Trophoblast cell (in vitro differentiated cells and primary cell): ENCODE data around the gene FOXB1.

Experiments
- DNase-seq, 2 donors: peaks; one replicate each; pipeline ENCODE4 v3.0.0-alpha.2; 2016
- H2AFZ ChIP-seq: 2 replicates; pipeline ENCODE4 v1.6.1; 2013; ENCODE audit warnings: low read length, moderate library complexity, mild to moderate bottlenecking; ENCODE audit not compliant: insufficient read depth, poor library complexity
- H2AK5ac ChIP-seq: 2 replicates; pipeline ENCODE4 v1.6.1; 2013; ENCODE audit warnings: mild to moderate bottlenecking, low read length
- H2BK120ac ChIP-seq: 2 replicates; pipeline ENCODE4 v1.6.1; 2013; ENCODE audit warnings: low read length, mild to moderate bottlenecking, moderate library complexity; ENCODE audit not compliant: insufficient read depth, poor library complexity
- H2BK12ac ChIP-seq: 2 replicates; pipeline ENCODE4 v1.6.1; 2013; ENCODE audit warnings: mild to moderate bottlenecking, low read length, moderate library complexity
- H2BK5ac ChIP-seq: 2 replicates; pipeline ENCODE4 v1.6.1; 2013; ENCODE audit warnings: low read length, low read depth, moderate library complexity, mild to moderate bottlenecking; ENCODE audit not compliant: poor library complexity
- H3K14ac ChIP-seq: 2 replicates; pipeline ENCODE4 v1.6.1; 2013; ENCODE audit warnings: mild to moderate bottlenecking, low read length
- H3K18ac ChIP-seq: 2 replicates; pipeline ENCODE4 v1.6.1; 2013; ENCODE audit warnings: mild to moderate bottlenecking, low read length
- H3K23ac ChIP-seq: 2 replicates; pipeline ENCODE4 v1.6.1; 2013; ENCODE audit warnings: low read length
- H3K27ac ChIP-seq: 2 replicates; pipeline ENCODE4 v1.5.1; 2013; ENCODE audit warnings: low read depth, mild to moderate bottlenecking, inconsistent platforms, low read length, moderate library complexity
- H3K27me3 ChIP-seq: 2 replicates; pipeline ENCODE4 v1.6.1; 2013; ENCODE audit warnings: inconsistent platforms, mild to moderate bottlenecking, low read length, moderate library complexity; ENCODE audit not compliant: insufficient read depth
- H3K36me3 ChIP-seq, 2 experiments: 1 replicate in 1 of 2; 2 replicates in 1 of 2; pipeline ENCODE4 v1.6.1; 2013; ENCODE audit warnings: low read length in 2 of 2, mild to moderate bottlenecking in 2 of 2, moderate library complexity in 1 of 2; ENCODE audit not compliant: insufficient read depth in 2 of 2, control insufficient read depth in 1 of 2
- H3K4ac ChIP-seq: 2 replicates; pipeline ENCODE4 v1.6.1; 2013; ENCODE audit warnings: low read depth, mild to moderate bottlenecking, low read length, moderate library complexity
- H3K4me1 ChIP-seq, 2 experiments: 1 replicate in 1 of 2; 2 replicates in 1 of 2; pipeline ENCODE4 v1.6.1; 2013; ENCODE audit warnings: low read length in 2 of 2, mild to moderate bottlenecking in 2 of 2, moderate library complexity in 1 of 2; ENCODE audit not compliant: insufficient read depth in 2 of 2, control insufficient read depth in 1 of 2
- H3K4me2 ChIP-seq: 2 replicates; pipeline ENCODE4 v1.6.1; 2013; ENCODE audit warnings: inconsistent platforms, mild to moderate bottlenecking, low read length, moderate library complexity
- H3K4me3 ChIP-seq: 2 replicates; pipeline ENCODE4 v1.5.1; 2013; ENCODE audit warnings: mild to moderate bottlenecking, low read depth, low read length, inconsistent platforms
- H3K79me1 ChIP-seq: one replicate; pipeline ENCODE4 v1.6.1; 2013; ENCODE audit warnings: low read length
- H3K79me2 ChIP-seq: 2 replicates; pipeline ENCODE4 v1.6.1; 2013; ENCODE audit warnings: low read length, mild to moderate bottlenecking; ENCODE audit not compliant: control insufficient read depth, insufficient read depth, poor library complexity
- H3K9ac ChIP-seq: 2 replicates; pipeline ENCODE4 v1.6.1; 2013; ENCODE audit warnings: mild to moderate bottlenecking, low read length
- H3K9me3 ChIP-seq: 2 replicates; pipeline ENCODE4 v1.6.1; 2013; ENCODE audit warnings: low read depth, mild to moderate bottlenecking, control low read depth, inconsistent platforms, low read length; ENCODE audit not compliant: insufficient read depth
- H4K12ac ChIP-seq: 2 replicates; pipeline ENCODE4 v1.6.1; 2013; ENCODE audit warnings: low read depth, mild to moderate bottlenecking, low read length, moderate library complexity
- H4K8ac ChIP-seq: 2 replicates; pipeline ENCODE4 v1.6.1; 2013; ENCODE audit warnings: low read depth, mild to moderate bottlenecking, low read length, moderate library complexity
- H4K91ac ChIP-seq: one replicate; pipeline ENCODE4 v1.6.1; 2013; ENCODE audit warnings: low read depth, mild to moderate bottlenecking, low read length, moderate library complexity
- WGBS: extraction: QIAGEN DNeasy Blood & Tissue Kit; methylation state at CpG from one replicate; pipeline ENCODE4 v1.1.7; 2013; ENCODE audit warnings: missing lambda C conversion rate; ENCODE audit not compliant: insufficient read length, insufficient coverage; ENCODE audit errors: extremely low coverage; 5-methylcytosine and 5-hydroxymethylcytosine counted together

The FOXB1 gene

GRCh38 chr15:59994526-59994887, 9.6 kb upstream of the FOXB1 start:
- H2AK5ac ChIP-seq = no peak overlapping the region
- WGBS = no CpG with 5 or more reads among the region's 8 CpGs
- H3K27ac ChIP-seq = no peak overlapping the region
- H2BK5ac ChIP-seq = no peak overlapping the region
- H2BK12ac ChIP-seq = no peak overlapping the region
- no peak overlapping the region for H3K9ac ChIP-seq
- no peaks in the 10 kb centered on the region for H3K79me1 ChIP-seq
- no peak overlapping the region for H3K14ac ChIP-seq
- DNase-seq = no peak
- no peak overlapping the region for H3K4me3 ChIP-seq
- H3K9me3 ChIP-seq = peaks cover 2% of the 10 kb centered on the region
- H2BK120ac ChIP-seq = no peak overlapping the region
- no peak overlapping the region for H3K18ac ChIP-seq
- H3K36me3 ChIP-seq = no peaks in the 10 kb centered on the region
- H3K4me2 ChIP-seq = peak overlapping the region; percentile 42
- H4K8ac ChIP-seq = no peak overlapping the region
- no peak overlapping the region for H4K91ac ChIP-seq
- H2AFZ ChIP-seq = no peak overlapping the region
- no peaks in the 10 kb centered on the region for H3K79me2 ChIP-seq
- no peak overlapping the region for H3K23ac ChIP-seq
- no peak overlapping the region for H3K4ac ChIP-seq
- H4K12ac ChIP-seq = no peak overlapping the region
- peaks cover 62% of the 10 kb centered on the region for H3K27me3 ChIP-seq
- peaks cover 0 to 7% of the 10 kb centered on the region in 2 experiments for H3K4me1 ChIP-seq

DNA sequence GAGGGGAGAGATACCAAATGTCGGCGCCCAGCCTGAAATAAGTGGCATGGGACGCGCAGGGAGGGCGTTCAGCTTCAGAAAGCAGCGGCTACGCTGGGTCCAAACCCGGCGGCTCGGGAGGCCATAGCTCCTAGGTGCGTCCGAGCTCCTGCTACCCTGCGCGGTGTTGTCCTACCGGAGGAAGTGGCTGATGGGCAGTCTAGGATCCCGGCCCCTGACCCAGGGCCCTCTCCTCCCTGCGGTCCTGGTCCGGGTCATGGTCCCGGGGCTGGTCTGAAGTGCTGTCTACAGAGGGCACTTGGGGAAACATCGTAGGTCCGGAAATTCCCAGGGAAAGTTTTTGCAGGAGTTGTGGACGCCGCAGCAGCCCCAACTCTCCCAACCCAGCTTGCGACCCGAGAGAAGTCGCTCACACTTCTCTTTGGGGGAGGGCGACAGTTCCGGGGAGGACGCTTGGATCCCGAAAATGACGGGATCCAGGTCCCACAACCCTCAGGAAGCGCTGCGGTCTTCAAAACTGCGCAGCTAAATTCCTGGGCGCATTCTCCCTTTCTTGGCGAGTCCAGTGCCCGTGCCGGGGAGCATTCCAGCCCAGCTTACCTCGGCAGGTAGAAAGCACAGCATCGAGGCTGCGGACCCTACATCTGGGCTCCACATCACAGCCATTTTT, 9.1 kb upstream of the FOXB1 start:
- Histone ChIP-seq H3K79me1 (no peaks in the 10 kb centered on the region), H3K9ac (no peak overlapping the region), H4K91ac (no peak overlapping the region), H3K4ac (no peak overlapping the region), H4K8ac (no peak overlapping the region), H3K36me3 (no peaks in the 10 kb centered on the region), H2BK120ac (no peak overlapping the region), H4K12ac (no peak overlapping the region), H2AK5ac (no peak overlapping the region), H3K23ac (no peak overlapping the region), H3K14ac (no peak overlapping the region), H2AFZ (no peak overlapping the region), H3K4me2 (peak overlapping the region; percentile 42), H3K4me3 (no peak overlapping the region), H3K18ac (no peak overlapping the region), H3K4me1 (peaks cover 0 to 7% of the 10 kb centered on the region in 2 experiments), H3K79me2 (no peaks in the 10 kb centered on the region), H2BK12ac (no peak overlapping the region), H3K27me3 (peaks cover 67% of the 10 kb centered on the region), H3K27ac (no peak overlapping the region), H2BK5ac (no peak overlapping the region), H3K9me3 (peaks cover 2% of the 10 kb centered on the region)
- DNase-seq = no peak
- no CpG with 5 or more reads among the region's 41 CpGs for WGBS

DNA sequence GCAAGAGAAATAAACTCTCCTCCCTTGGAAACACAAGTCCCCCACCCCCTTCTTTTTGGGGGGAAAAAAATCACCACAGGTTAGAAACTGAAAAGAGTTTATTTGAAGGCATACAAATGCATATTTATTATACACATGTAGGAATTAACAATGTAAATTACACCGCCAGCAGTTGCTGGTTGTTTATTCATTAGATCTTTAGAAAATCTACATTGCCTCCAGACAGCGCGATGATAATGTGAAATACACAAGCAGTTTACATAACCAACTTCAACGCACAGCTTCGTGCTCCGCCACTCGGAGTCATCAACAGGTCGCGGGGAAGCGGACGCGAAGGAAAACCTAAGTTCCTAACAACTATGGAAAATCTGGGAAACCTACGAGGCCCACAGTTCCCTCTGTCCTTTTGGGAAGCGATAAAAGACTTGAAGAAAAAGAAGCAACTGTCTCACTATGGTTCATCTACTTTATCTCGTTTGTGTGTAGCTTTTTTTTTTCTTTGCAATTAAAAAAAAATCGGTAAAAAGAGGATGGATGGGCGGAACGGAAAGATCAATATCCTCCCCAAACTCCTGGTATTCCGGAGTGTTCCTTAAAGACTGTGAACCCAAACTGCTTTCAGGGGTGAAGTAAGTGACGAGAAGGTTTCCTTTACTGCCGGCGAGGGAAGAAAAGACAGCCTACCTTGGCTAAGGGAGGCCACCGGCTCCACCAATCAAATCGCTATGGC, 8.4 kb upstream of the FOXB1 start:
- Histone ChIP-seq H3K4me3 (no peak overlapping the region), H3K79me2 (no peaks in the 10 kb centered on the region), H3K9ac (no peak overlapping the region), H3K79me1 (no peaks in the 10 kb centered on the region), H3K4me1 (peaks cover 0 to 7% of the 10 kb centered on the region in 2 experiments), H3K23ac (no peak overlapping the region), H2AK5ac (no peak overlapping the region), H2AFZ (no peak overlapping the region), H4K91ac (no peak overlapping the region), H2BK5ac (no peak overlapping the region), H3K14ac (no peak overlapping the region), H3K9me3 (peaks cover 2% of the 10 kb centered on the region), H3K36me3 (no peaks in the 10 kb centered on the region), H4K8ac (no peak overlapping the region), H3K18ac (no peak overlapping the region), H2BK12ac (no peak overlapping the region), H3K27ac (no peak overlapping the region), H3K27me3 (peaks cover 74% of the 10 kb centered on the region), H2BK120ac (no peak overlapping the region), H3K4me2 (no peak overlapping the region), H3K4ac (no peak overlapping the region), H4K12ac (no peak overlapping the region)
- no CpG with 5 or more reads among the region's 24 CpGs for WGBS
- DNase-seq = no peak

GRCh38 chr15:59996298-59997041, 7.6 kb upstream of the FOXB1 start:
- no peak overlapping the region for H3K14ac ChIP-seq
- H3K36me3 ChIP-seq = no peaks in the 10 kb centered on the region
- H3K79me1 ChIP-seq = no peaks in the 10 kb centered on the region
- H3K4me2 ChIP-seq = peak overlapping the region; percentile 58
- no peak overlapping the region for H3K18ac ChIP-seq
- DNase-seq = no peak
- H3K23ac ChIP-seq = no peak overlapping the region
- H2BK120ac ChIP-seq = no peak overlapping the region
- H4K8ac ChIP-seq = no peak overlapping the region
- no peak overlapping the region for H2BK12ac ChIP-seq
- no peak overlapping the region for H4K12ac ChIP-seq
- peaks cover 81% of the 10 kb centered on the region for H3K27me3 ChIP-seq
- no peak overlapping the region for H3K9ac ChIP-seq
- no peak overlapping the region for H3K4me3 ChIP-seq
- no peak overlapping the region for H2BK5ac ChIP-seq
- WGBS = no CpG with 5 or more reads among the region's 27 CpGs
- H2AK5ac ChIP-seq = no peak overlapping the region
- no peak overlapping the region for H3K27ac ChIP-seq
- H3K9me3 ChIP-seq = peaks cover 2% of the 10 kb centered on the region
- H3K79me2 ChIP-seq = no peaks in the 10 kb centered on the region
- peaks cover 0 to 7% of the 10 kb centered on the region in 2 experiments for H3K4me1 ChIP-seq
- no peak overlapping the region for H2AFZ ChIP-seq
- no peak overlapping the region for H4K91ac ChIP-seq
- no peak overlapping the region for H3K4ac ChIP-seq
